GM19395 (cell line): Measurements from ENCODE around the gene NEU3.
"Not testable (repeated sequence)": the region's sequence is repeated elsewhere in the genome, so short reads cannot be mapped to it uniquely, and the experiment has no call there.

Experiments
- ATAC-seq: cut with Tn5 transposase; IDR thresholded peaks from one replicate; pipeline ENCODE4 v1.9.1; 2021; ENCODE audit warnings: mild to moderate bottlenecking, moderate library complexity; ENCODE audit not compliant: unreplicated experiment

NEU3 gene, protein sequence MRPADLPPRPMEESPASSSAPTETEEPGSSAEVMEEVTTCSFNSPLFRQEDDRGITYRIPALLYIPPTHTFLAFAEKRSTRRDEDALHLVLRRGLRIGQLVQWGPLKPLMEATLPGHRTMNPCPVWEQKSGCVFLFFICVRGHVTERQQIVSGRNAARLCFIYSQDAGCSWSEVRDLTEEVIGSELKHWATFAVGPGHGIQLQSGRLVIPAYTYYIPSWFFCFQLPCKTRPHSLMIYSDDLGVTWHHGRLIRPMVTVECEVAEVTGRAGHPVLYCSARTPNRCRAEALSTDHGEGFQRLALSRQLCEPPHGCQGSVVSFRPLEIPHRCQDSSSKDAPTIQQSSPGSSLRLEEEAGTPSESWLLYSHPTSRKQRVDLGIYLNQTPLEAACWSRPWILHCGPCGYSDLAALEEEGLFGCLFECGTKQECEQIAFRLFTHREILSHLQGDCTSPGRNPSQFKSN

DNA sequence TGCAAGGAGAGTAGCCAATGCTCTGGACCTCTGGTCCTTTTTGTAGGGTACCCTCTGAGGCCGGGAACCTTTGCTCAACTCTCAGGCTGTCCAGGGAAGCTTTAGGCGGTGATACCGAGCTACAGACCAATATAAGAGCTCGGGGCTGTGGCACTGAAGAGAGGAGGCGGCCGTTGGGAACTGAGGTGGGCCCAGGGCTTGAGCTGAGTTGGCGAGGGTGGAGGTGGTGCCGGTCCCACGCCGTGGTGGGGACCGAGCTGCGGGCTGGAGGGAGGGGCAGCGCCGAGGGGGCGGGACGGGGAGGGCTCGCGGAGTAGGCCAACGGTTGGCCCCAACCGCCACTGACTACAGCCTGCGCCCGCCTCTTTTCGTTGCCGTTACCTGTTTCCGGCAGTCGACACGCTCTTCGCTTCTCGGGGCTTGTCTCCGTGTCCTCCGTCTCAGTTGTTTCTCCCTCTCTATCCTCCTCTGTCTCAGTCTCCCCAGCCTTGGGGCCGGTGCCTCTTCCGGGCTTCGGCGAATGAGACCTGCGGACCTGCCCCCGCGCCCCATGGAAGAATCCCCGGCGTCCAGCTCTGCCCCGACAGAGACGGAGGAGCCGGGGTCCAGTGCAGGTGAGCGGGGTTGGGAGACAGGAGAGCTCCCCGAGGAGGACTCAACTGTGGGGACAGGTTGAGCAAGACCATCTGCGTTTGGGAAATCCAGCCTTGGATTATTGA is at the start of gene NEU3:
NEU3 (plus strand) TSS at position 393 of the 719 bp plus-strand sequence; CDS start at position 521, 128 bp downstream.
- ATAC-seq = peak; percentile 86

DNA sequence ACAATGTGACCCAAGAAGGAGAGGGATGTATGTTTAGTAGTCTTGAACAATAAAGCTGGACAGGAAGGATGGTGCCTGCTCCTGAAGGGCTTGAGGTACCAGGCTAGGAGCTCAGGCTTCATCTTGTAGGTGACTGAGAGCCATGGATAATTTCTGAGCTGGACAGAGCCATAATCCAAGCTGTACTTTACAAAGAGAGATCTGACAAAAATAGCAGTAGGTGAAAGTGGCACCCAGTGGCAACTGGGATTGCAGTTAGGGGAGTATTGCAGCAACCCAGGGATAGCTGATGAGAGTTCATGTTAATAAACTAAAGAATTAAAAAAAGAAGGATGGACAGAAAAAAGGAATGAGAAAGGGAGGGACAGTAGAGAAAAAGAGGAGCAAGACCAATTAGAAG is 47.2 kb upstream of the NEU3 start:
- no peak for ATAC-seq

DNA sequence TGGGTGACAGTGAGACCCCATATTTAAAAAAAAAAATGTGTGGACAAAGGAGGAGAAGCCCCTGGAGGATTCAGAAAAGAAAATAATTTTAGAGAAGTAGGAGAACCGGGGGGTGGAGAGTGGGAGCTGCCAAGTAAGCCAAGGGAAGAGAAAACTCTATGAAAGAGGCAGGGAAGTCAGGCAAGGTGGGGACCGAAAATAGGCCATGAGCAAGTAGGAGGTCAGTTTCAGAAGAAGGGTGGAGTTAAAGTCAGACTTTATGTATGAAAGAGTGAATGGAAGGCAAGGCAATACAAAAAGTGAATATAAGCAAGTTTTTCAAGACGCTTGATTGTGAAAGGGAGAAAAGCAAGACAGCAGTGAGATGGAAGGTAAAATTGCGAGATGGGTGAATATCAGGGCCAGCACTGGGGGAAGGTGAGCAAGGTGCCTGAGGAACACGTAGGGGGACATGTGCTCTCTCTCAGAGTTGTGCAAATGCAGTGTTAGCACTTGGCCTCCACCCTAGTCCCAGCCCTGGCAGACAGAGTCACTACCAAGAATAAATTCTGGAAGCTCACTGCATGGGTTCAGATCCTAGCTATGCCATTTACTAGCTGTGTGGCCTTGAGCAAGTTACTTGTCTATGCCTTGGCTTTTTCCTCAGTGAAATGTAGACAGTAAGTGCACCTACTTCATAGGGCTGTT is 46.5 kb upstream of the NEU3 start:
- no peak for ATAC-seq

DNA sequence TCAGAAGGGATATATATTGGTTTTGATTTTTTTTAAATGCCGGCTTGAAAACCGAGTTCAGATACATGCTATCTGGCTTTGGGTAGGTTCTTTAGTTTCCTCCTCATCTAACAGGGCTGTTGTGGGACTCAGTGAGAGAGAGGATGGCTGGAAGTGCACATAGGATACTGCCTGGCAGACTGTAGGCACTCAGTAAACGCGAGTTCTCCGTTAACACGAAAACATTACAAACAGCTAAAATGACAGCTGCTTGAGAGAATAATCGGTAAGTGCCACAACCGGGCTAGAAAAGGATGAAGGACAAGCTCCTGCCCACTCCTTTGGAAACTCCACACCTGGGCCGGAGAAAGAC is 40.2 kb upstream of the NEU3 start:
- ATAC-seq = peak; percentile 26

DNA sequence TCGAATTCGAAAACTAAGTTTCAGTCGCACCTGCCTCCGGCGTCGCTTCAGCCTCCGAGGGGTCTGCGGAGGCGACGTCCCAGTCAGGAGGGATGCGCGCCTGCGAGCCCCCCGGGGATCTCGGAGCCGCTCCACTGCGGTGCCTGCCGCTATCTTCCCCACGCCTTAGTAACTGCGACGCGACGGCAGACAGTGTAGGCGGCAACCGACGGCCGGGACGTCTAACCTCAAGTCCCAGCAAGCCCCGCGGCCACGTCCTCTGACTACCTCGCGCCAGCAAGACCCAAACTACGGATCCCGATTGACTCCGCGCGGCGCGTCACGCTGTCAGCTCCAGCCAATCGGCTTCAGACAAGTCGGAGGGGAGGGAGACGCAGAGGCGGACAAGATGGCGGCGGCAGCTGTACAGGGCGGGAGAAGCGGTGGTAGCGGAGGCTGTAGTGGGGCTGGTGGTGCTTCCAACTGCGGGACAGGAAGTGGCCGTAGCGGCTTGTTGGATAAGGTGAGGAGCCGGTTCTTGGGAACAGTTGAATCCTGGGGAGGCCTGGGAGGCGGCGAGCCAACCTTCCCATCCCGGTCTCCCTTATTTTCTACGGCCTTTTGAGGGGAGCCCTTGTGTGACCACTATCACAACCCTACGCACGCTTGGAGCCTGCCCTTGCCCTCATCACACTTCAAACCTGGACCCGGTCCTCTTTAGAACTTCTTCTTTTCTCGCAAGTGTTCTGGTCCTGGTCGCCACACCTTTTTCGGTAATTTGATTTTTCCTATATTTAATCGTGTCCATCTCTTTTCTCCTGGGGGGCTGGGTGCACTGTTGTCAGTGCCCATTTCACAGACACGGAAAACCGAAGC is 39.6 kb upstream of the NEU3 start, which contains the start of the genes SPCS2 and XRRA1:
SPCS2 (plus strand) TSS at position 369 of the 855 bp plus-strand sequence; CDS start at position 389, 20 bp downstream.
XRRA1 (minus strand) TSS at position 194 of the 855 bp plus-strand sequence. CDS start 8,213 bp downstream, outside the sequence.
- ATAC-seq = peak; percentile 86

DNA sequence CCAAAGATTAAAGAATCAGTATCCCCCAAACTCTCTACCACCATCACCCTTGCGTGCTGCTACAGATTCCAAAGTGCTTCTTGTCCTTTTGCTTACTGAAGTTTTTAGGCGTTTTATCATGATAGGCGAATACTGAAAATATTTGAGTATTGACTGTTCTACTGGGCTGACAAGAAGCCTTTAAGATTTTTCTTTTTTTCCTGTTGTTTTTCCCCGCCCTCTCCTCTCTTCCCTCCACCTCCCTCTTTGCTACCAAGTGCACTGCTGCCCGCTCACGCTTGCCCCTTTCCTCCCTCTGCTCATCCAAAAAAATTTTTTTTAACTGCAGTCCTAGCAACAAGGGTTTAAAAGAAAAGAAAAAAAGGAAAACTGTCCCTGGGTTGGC is 39.0 kb upstream of the NEU3 start:
- no peak for ATAC-seq

DNA sequence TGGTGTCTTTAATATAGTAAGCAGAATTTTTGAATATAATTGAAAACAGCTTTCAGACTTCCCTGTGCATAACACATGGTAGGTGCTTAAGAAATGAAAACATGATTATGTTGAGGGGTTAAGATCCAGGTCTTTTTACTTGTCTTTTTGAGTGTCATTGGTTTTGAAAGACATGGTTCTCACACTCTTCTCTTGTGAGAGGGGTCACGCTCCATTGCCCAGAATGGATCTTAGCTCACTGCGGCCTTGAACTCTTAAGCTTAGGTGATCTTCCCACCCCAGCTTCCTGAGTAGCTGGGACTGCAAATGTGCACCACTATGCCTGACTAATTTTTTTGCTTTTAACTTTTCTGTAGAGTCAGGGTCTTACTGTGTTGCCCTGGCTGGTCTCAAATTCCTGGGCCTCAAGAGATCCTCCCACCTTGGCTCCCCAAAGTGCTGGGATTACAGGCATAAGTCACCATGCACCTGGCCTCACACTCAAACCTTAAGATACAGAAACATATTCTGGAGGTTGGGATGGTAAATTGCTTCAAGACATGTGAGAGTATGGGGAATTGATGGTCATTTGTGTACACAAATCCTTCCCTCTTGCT is 38.3 kb upstream of the NEU3 start:
- ATAC-seq = no peak

DNA sequence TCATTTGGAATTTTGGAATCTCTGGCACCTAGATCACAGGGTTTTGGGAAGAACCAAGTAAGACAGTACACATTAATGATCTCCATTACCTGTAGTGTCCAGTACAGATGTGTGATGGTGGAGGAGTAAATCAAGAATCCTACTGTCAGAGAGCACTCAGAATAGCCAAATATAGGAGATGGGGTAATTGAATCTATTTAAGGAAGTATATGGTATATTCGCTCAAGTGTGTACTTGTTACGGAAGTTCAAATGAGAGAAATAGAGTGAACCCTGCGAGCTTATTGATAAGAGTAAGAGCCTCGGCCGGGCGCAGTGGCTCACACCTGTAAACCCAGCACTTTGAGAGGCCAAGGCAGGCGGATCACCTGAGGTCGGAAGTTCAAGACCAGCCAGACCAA is 37.5 kb upstream of the NEU3 start:
- ATAC-seq = no peak

DNA sequence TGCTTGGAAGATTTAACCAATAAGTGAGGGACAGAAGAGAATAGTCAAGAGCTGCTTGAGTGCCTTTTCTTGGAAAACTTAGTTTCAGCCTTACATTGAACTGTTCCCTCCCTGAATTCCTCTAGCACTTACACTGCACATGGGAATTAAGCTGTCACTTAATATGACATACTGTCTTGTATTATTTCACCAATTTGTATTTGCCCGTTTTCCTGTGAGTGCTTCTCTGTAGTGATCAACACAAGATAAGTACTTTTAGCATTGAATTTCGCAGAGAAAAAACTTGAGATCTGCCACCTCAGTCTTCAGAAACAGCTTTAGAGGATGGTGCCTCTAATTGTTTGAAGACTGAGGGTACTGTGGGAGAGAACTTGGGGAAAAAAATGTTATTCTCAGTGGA is 36.0 kb upstream of the NEU3 start:
- ATAC-seq = no peak

DNA sequence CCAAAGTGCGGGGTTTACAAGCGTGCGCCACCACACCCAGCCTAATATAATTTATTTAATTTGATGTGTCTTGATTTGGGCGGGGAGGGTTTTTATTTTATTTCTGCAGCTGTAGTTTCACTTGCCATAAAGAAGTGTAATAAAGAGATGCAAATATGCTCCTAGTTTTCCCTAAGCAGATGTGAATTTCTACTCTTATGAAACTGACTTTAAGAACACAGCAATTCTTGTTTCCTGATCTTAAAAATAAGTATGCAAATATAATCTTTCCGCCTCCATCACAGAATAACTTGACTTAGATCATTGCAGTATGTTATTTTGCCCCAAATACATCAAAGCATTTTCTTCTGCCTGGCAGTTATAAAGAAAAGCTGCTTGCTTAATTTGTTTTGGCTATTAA is 35.3 kb upstream of the NEU3 start:
- no peak for ATAC-seq

DNA sequence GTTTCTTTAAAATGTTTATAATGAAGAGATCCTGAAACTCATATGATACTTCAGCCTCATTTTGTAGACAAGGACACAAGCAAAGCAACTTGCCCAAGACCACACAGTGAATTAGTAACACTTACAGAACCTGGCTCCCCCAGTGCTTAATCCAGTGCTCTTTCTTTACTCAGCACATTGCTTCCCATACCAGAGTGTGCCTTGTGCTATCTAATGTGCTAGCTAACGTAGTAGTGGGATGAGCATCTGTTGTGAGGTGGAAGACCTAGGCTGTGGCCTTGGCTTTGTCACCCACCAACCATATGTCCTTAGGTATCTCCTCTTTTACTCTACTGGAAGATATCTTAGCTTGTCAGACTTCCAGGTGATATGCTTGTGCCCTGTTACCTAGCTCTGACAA is 34.5 kb upstream of the NEU3 start:
- no peak for ATAC-seq

DNA sequence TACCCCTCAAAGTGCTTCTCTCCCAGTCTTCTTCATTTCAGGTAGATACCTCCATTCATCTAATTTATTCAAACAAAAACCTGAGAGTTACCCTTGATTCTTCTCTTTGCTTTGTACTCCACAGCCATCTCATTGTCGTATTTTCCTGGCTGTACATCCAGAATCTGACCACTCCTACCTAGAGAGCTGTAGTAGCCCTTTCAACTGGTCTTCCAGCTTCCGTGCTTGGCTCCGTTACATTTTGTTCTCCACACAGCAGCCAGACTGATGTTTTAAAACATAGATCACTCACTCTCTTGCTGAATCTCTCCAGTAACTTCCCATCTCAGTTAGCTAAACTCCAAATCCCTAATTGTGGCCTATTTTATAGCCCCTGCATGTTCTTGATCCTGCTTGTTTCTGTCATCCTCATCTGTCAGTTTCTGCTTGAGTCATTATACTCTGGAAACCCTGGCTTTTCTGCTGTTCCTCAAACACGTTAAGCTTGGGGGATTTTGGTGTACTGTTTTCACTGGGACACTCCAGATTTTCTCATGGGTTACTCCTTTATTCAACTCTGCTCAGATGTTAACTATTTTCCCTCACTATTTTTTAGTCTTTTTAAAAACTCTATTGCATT is 32.2 kb upstream of the NEU3 start:
- ATAC-seq = no peak

DNA sequence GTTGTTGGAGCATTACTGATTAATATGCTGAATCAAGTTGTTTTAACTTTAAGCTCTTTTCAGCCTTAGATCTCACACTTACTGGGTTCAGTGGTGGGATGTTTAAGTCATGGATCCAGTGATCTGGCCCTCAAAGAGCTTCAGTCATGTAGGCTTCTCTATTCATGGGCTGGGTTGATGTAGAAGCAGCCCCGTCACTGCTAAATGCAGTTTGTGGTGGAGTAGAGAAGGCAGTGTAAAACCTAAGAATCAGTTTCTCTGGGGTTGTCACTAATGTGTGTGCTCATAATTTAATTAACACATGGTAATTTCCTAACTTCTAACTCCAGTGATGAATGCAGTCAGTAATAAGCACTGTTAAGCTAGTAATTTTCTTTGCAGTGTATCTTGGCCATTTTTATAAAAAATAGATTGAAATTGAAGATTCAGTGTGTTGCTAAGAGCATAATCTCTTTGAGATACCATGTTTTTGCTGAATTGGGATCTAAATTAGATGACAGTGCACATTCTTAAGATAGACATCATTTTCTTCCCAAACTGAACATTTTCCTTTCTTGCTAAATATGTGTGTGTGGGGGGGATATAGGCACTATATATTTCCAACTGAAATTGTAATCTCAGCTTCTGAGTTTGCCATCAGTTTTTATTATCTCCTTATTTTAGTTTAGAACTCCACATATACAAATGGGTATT is 30.6 kb upstream of the NEU3 start:
- no peak for ATAC-seq

DNA sequence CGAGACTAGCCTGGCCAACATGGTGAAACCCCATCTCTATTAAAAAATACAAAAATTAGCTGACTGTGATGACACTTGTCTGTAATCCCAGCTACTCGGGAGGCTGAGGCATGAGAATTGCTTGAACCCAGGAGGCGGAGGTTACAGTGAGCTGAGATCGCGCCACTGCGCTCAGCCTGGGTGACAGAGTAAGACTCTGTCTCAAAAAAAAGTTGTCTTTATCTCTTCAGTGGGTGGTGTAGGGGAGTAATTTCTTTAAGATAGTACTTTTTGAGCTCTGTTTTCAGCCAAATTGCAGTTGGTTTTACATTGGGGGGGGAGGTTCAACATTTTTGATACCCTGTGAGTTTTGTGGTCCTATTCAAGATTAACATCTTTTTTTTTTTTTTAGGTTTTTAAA is 28.6 kb upstream of the NEU3 start:
- not testable (repeated sequence) for ATAC-seq

DNA sequence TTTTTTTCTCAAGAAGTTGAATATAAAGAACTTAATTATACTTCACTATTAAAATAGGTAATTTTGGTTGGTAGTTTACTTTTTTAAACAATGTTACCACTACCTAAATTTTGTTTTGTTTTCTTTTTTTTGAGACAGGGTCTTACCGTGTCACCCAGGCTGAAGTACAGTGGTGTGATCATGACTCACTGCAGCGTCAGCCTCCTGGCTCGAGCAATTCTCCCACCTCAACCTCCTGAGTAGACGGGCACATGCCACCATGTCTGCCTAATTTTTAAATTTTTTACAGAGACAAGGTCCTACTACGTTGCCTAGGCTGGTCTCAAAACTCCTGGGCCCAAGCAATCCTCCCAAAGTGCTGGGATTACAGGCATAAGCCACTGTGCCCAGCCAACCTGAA is 22.1 kb upstream of the NEU3 start:
- no peak for ATAC-seq

DNA sequence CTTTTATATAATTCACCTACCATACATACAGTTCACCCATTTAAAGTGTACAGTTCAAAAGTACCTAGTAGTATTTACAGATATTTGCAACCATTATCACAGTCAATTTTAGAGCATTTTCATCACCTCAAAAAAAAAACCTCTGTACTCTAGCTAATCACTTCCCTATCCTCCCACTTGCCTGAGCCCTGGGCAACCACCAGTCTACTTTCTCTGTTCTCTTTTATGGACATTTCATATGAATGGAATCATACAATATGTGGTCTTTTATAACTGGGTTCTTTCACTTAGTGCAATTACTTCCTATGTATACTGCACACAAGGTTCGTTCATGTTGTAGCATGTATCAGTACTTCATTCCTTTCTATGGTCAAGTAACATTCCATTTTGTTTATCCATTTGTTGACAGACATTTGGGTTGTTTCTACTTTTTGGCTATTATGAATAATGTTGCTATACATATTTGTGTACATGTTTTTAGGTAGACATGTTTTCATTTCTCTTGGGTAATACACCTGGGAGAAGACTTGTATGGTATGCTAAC is 17.8 kb upstream of the NEU3 start:
- ATAC-seq = no peak

DNA sequence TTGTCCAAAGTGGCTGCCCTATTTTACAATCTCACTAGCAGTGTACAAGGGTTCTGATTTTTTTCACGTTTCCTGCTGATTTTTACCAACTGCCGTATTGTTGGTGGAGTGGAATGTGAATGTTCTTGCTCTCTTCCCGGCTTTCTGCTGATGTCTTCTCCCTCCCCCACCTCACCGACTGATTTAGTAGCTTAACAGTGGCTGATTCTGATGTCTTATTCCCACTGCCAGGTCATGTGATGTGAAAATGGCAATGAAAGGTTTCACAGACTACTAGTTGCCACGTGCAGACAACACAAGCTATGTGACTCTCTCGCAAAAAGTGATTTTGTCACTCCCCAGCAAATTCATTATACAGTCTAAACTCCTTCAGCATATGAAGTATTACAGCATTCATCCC is 17.3 kb upstream of the NEU3 start:
- no peak for ATAC-seq

DNA sequence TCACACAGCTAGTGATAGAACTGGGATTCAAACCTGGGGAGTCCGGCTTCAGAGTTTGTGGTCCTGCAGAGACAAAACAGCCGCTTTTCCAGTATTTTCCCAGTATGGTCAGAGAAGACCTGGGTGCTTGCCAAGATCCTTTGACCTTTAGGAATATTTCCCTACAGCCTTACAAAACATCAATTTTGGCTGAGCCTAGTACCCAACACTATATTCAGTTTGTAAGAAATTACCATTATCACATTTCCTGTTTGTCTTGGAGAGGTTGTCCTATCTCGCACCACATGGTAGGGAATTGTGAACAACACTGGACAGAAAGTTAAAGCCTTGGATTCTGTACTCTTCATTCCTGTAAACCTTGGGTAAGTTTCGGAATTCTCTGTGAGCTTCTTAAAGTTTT is 10.7 kb upstream of the NEU3 start:
- no peak for ATAC-seq

DNA sequence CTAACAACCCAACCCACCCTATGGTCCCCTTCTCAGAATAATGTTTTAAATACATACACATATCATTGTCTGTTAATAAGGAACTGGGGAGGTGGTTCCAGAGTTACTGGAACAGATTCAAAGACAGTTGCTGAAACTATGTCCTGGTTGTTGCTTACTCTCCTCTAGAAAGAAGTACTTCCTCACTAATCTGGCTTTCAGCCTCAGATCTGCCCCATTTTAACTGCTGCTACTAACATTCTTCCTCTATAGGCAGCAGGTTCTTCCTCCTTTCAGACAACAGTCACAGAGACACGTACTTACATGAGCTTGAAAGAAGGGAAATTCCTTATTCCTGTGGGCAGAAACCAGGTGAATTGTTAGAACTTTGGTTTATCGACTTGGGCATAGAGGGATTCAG is 8.1 kb upstream of the NEU3 start:
- no peak for ATAC-seq
